Cardiac atrium fibroblast (primary cell): ENCODE measurements around the gene A2M. TPM values are rescaled to one million over a fixed set of nuclear protein-coding genes. Genes with fewer than 3 reads are reported as not detected.

Experiments
- total RNA-seq: library from RNA; depleted of rRNA; stranded (reverse); fragments of >200 nt; gene quantifications from 2 replicates; pipeline ENCODE4 v1.2.3, GENCODE V29; 2015

The A2M gene
- 18.8 and 30.1 TPM in 2 replicates for total RNA-seq

GRCh38 chr12:9115731-9116559, at the start of gene A2M:
Gene A2M (minus strand): TSS chr12:9115919. CDS start chr12:9115849, 70 bp downstream.

Other genes with a start within 250 kb of the A2M start
- 6.3 and 15.2 TPM in 2 replicates for gene PHC1, start 201.4 kb downstream of the A2M start, total RNA-seq
- gene M6PR, start 166.3 kb downstream of the A2M start, total RNA-seq, result 68.4 and 99.3 TPM in 2 replicates
- 0.32 TPM in 1 of 2 replicates, not detected in the other for gene KLRG1, start 126.4 kb downstream of the A2M start, total RNA-seq
- gene PZP, start 92.5 kb upstream of the A2M start, total RNA-seq, result not detected in 2 replicates